ENCODE measurements around the gene NPHP3. TPM values are rescaled to one million over a fixed set of nuclear protein-coding genes. Genes with fewer than 3 reads are reported as not detected.

The NPHP3 gene
- total RNA-seq, 1 donor from 2014 or later: 49.1 TPM

DNA sequence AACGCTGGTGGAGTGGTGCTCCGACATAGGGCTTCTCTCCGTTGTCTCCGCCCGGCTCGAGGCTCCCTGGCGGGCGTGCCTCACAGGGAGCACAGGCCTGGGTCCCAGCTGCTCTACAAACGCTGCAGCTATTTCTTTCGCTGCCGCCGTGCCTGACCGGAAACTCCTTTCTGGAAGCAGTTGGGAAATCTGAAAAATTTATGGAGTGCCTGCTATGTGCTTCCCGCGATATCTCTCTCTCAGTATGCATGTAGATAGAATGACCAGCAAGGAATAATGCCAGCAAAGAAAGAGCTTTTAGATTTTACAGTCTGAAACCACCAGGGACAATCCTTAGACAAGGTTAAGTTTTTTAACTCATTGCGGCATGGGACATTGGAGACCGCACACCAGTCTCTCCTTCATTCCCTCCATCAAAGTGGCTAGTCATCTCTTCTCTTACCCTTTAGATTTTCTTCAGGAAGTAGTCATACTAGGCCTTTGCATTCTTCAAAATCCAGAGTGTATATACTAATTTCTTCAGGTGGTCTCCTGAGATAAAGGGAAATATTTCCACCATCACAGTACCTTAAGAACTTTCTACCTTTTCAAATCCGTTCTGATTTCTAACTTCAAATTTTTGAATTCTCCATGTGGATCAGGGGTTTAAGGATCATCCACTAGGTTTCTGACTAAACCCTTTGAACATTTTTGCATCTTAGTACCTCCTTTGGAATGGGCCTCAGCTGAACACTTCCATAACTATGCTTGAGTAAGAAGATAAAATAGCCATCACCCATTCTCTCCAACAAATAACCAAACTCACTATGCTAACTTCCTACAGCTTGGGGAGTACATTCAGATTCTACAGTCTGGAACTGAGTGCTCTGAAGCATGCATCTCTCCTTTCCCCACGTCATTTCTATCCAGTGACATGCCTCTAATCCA is 1.1 kb upstream of the NPHP3 start:
- intact Hi-C loops (cut with DNase I): loop anchor here (5.0 kb wide), 1 partner anchor 849 kb away; the partner anchor contains the start of gene CDV3
- no peak for DNase-seq (ENCODE audit: extremely low spot score in 2 of 2)
- TF ChIP-seq, protein P1, sequence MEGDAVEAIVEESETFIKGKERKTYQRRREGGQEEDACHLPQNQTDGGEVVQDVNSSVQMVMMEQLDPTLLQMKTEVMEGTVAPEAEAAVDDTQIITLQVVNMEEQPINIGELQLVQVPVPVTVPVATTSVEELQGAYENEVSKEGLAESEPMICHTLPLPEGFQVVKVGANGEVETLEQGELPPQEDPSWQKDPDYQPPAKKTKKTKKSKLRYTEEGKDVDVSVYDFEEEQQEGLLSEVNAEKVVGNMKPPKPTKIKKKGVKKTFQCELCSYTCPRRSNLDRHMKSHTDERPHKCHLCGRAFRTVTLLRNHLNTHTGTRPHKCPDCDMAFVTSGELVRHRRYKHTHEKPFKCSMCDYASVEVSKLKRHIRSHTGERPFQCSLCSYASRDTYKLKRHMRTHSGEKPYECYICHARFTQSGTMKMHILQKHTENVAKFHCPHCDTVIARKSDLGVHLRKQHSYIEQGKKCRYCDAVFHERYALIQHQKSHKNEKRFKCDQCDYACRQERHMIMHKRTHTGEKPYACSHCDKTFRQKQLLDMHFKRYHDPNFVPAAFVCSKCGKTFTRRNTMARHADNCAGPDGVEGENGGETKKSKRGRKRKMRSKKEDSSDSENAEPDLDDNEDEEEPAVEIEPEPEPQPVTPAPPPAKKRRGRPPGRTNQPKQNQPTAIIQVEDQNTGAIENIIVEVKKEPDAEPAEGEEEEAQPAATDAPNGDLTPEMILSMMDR (IDR thresholded peaks at IDR 0.05): no peak
- TF ChIP-seq POLR2AphosphoS5 (IDR thresholded peaks at IDR 0.05; ENCODE audit: insufficient read depth in 1 of 2, low read depth in 1 of 2): peak in 1 of 2 donors; percentile 67
- TF ChIP-seq POLR2A (IDR thresholded peaks at IDR 0.05): peak in 1 of 2 donors; percentile 61
- no peaks in the 10 kb centered on the region for H3K27me3 ChIP-seq
- H3K4me3 ChIP-seq: peak overlapping the region; percentile 51 to 71
- H3K9me3 ChIP-seq: no peaks in the 10 kb centered on the region
- peak overlapping the region; percentile 78 for H3K27ac ChIP-seq
- H3K4me1 ChIP-seq: peaks cover 34% of the 10 kb centered on the region
- H3K36me3 ChIP-seq: no peaks in the 10 kb centered on the region

DNA sequence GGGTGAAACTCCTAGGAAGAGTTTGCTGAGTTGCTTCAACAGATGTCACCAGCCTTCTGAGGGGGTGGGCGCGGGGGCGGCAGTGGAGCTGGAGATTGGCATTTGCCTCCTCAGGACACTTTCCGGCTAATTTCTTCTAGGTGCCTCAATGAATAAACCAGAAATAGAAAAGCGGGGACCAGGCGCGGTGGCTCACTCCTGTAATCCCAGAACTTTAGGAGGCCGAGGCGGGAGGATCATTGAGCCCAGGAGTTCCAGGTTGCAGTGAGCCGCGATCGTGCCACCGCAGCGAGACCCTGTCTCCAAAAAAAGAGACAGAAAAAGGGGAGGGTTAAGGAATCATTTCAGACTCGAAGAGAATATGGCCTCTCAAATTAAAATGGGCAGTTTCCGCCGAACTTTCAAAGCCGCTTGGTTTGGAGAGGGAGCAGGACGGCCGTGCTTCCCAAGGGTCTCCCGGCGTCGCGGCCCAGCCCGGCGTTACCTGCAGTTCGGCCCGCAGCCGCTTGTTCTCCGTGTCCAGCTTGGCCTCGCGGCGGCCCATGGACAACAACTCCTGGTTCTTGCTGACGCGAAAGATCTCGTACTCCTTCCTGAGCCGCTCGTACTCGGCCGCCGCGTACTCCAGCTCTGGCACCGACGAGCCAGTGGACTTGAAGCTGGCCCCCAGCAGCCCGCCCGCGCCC is 587 bp downstream of the NPHP3 start:
- Histone ChIP-seq H3K4me1 (peaks cover 34% of the 10 kb centered on the region), H3K36me3 (no peaks in the 10 kb centered on the region), H3K9me3 (no peaks in the 10 kb centered on the region), H3K4me3 (peak overlapping the region; percentile 91 to 96), H3K27me3 (no peaks in the 10 kb centered on the region), H3K27ac (peak overlapping the region; percentile 97)
- DNase-seq (ENCODE audit: extremely low spot score in 2 of 2): peak in 1 of 2 donors; percentile 94
- intact Hi-C loops (cut with DNase I): loop anchor here (5.0 kb wide), 1 partner anchor 851 kb away; the partner anchor contains the start of gene CDV3
- TF ChIP-seq POLR2A (IDR thresholded peaks at IDR 0.05) (no peak), POLR2AphosphoS5 (IDR thresholded peaks at IDR 0.05; ENCODE audit: insufficient read depth in 1 of 2, low read depth in 1 of 2) (no peak)
- TF ChIP-seq, protein P1 (IDR thresholded peaks at IDR 0.05): peak in 1 of 3 experiments; percentile 20

DNA sequence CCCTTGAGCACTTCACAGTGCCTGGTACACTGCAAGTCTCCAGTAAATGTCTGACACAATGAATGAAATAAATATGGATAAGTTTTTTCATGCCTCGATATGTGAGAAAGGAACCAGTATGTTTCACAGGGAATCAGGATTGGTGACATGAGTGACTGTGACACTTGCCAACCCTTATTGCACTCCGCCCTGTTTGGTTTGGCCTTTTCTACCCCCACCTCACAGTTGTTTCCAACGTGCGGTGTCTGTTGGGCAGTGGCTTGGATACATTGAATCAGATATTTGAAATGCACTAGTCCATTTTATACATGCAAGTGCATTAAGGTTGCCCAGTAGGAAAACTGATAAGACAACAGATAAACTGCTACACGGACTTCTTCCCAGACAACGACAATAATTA is 2.0 kb downstream of the NPHP3 start:
- Histone ChIP-seq H3K4me1 (peaks cover 34% of the 10 kb centered on the region), H3K4me3 (peak overlapping the region; percentile 91 to 96), H3K36me3 (no peaks in the 10 kb centered on the region), H3K9me3 (no peaks in the 10 kb centered on the region), H3K27ac (no peak overlapping the region), H3K27me3 (no peaks in the 10 kb centered on the region)
- no peak for TF ChIP-seq POLR2AphosphoS5 (IDR thresholded peaks at IDR 0.05; ENCODE audit: insufficient read depth in 1 of 2, low read depth in 1 of 2)
- TF ChIP-seq, protein P1 (IDR thresholded peaks at IDR 0.05): no peak
- no peak for TF ChIP-seq POLR2A (IDR thresholded peaks at IDR 0.05)
- DNase-seq (ENCODE audit: extremely low spot score in 2 of 2): no peak
- intact Hi-C loops (cut with DNase I): loop anchor here (5.0 kb wide), 1 partner anchor 852 kb away; the partner anchor contains the start of gene CDV3

DNA sequence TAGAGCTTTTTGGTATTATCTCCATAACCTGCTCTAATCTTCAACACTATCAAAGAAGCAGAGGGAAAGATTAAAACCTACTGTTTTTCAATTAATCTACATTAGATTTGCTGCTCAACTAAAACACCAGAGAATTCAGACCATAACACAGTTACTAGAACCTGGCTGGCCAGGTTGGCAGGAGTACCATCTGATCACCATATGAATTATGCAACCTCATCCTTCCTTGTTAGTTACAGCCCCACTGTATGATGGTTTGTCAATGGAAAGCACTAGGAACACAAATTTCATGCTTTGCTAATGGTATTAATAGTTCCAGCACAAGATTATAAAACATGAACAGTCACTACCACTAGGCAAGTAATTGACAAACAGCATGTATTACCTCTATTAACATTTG is 5.8 kb downstream of the NPHP3 start:
- H3K9me3 ChIP-seq: no peaks in the 10 kb centered on the region
- H3K4me1 ChIP-seq: peaks cover 31% of the 10 kb centered on the region
- H3K27me3 ChIP-seq: no peaks in the 10 kb centered on the region
- H3K4me3 ChIP-seq: no peak overlapping the region
- no peak overlapping the region for H3K27ac ChIP-seq
- TF ChIP-seq POLR2A (IDR thresholded peaks at IDR 0.05) (no peak), POLR2AphosphoS5 (IDR thresholded peaks at IDR 0.05; ENCODE audit: insufficient read depth in 1 of 2, low read depth in 1 of 2) (no peak)
- TF ChIP-seq, protein P1 (IDR thresholded peaks at IDR 0.05): no peak
- no peak for DNase-seq (ENCODE audit: extremely low spot score in 2 of 2)
- intact Hi-C loops (cut with DNase I): no loop called here
- H3K36me3 ChIP-seq: peaks cover 0 to 7% of the 10 kb centered on the region in 2 donors

Data from vagina (tissue), 2 donors.